OCI-LY1 (cell line): ENCODE data around the gene NCEH1.

Experiments used
- H2AFZ ChIP-seq: fragments of 200-600 bp; sonication (generic), shearing (Covaris generic); 2 replicates; pipeline ENCODE4 v1.6.0; 2014; ENCODE audit warnings: antibody characterized with exemption, mild to moderate bottlenecking, low read length
- H3F3A ChIP-seq: fragments of 200-600 bp; sonication (generic), shearing (Covaris generic); 2 replicates; pipeline ENCODE4 v1.6.0; 2014; ENCODE audit warnings: mild to moderate bottlenecking, antibody characterized with exemption, low read length, moderate library complexity; ENCODE audit not compliant: insufficient read depth
- H3K27ac ChIP-seq: fragments of 200-600 bp; sonication (generic); 2 replicates; pipeline ENCODE4 v1.5.1; 2014; ENCODE audit warnings: low read length, mixed run types, mild to moderate bottlenecking, low read depth; ENCODE audit not compliant: poor library complexity, severe bottlenecking
- H3K27me3 ChIP-seq: fragments of 200-600 bp; sonication (generic); 2 replicates; pipeline ENCODE4 v1.6.0; 2014; ENCODE audit warnings: antibody characterized with exemption, mild to moderate bottlenecking, low read length, moderate library complexity; ENCODE audit not compliant: insufficient read depth
- H3K36me3 ChIP-seq: fragments of 200-600 bp; sonication (generic); 2 replicates; pipeline ENCODE4 v1.6.1; 2014; ENCODE audit warnings: mild to moderate bottlenecking, antibody characterized with exemption, low read length, moderate library complexity, mixed read lengths; ENCODE audit not compliant: insufficient read depth
- H3K4me1 ChIP-seq: fragments of 200-600 bp; sonication (generic); 2 replicates; pipeline ENCODE4 v1.5.1; 2014; ENCODE audit warnings: mild to moderate bottlenecking, low read length, moderate library complexity; ENCODE audit not compliant: insufficient read depth, severe bottlenecking
- H3K4me2 ChIP-seq: fragments of 200-600 bp; sonication (generic), shearing (Covaris generic); 2 replicates; pipeline ENCODE4 v1.6.1; 2014; ENCODE audit warnings: low read length
- H3K4me3 ChIP-seq: fragments of 200-600 bp; sonication (generic); 2 replicates; pipeline ENCODE4 v1.5.1; 2014; ENCODE audit warnings: low read length, low read depth, mild to moderate bottlenecking, mixed read lengths; ENCODE audit not compliant: poor library complexity, severe bottlenecking
- H3K79me2 ChIP-seq: fragments of 200-600 bp; shearing (Covaris generic); 2 replicates; pipeline ENCODE4 v1.6.1; 2016; ENCODE audit warnings: mixed run types, low read length, mixed read lengths; ENCODE audit not compliant: insufficient read depth
- H3K9ac ChIP-seq: fragments of 200-600 bp; sonication (generic), shearing (Covaris generic); 2 replicates; pipeline ENCODE4 v1.6.1; 2014; ENCODE audit warnings: mild to moderate bottlenecking, low read length, mixed read lengths
- H3K9me2 ChIP-seq: fragments of 200-600 bp; sonication (generic), shearing (Covaris generic); 2 replicates; pipeline ENCODE4 v1.6.1; 2014; ENCODE audit warnings: low read depth, mild to moderate bottlenecking, low read length, mixed read lengths
- H3K9me3 ChIP-seq: fragments of 200-600 bp; shearing (Covaris generic); 2 replicates; pipeline ENCODE4 v1.6.1; 2014; ENCODE audit warnings: low read length, mixed read lengths
- H4K20me1 ChIP-seq: fragments of 200-600 bp; sonication (generic), shearing (Covaris generic); 2 replicates; pipeline ENCODE4 v1.6.0; 2016; ENCODE audit warnings: mild to moderate bottlenecking, low read length; ENCODE audit not compliant: insufficient read depth
- EZH2 ChIP-seq: fragments of 200-600 bp; sonication (generic), shearing (Covaris generic); IDR thresholded peaks from 2 replicates; pipeline ENCODE4 v1.8.0; 2017; ENCODE audit warnings: borderline replicate concordance, mixed run types, mild to moderate bottlenecking, antibody characterized with exemption, low read length, moderate library complexity, mixed read lengths
- TF ChIP-seq, protein P1 (sequence below): fragments of 200-600 bp; sonication (generic), shearing (Covaris generic); IDR thresholded peaks from 2 replicates; pipeline ENCODE4 v1.5.1; 2017; ENCODE audit warnings: mild to moderate bottlenecking, antibody characterized with exemption, low read length, moderate library complexity, mixed read lengths

Gene NCEH1

DNA sequence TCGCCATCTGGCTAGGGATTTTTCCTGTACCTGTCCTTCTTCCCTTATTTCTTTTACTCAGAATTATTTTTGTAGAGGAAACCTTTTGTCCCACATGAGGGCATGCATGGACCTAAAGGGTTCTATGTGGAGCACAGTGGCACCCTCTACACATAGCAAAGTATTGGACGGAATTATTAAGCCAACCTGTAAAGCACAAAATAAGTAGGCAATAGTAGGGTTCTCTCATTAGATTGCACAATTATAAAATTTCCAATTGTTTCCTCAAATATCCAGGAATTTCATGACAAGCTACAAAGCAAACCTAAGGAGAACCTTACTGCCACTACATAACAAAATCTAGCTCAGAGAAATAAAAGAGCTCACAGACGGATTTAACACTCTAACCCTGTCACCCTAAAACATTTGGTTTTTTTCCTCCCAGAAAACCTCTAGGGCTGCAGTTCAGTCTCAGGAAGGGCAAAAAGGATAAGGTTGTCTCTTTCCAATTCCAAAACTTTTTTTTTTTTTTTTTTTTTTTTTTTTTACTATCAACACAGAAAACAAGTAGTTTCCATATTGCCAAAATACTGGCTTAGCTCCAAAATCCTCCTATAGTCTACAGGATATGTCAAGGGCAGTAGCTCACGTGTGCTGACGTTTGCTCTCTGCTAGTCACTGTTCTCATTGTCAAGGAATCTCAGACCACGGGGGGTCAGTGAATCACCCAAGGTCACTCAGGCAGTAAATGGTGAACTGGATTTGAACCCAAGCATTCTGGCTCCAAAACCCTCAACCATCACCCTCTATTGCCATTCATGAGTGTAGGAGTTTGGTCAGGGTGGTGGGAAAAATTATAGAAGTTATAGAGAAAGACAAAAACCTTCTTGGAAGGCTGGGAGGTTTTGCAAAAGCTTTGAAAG lies 52.3 kb downstream of the NCEH1 start:
- Histone ChIP-seq H3K4me2 (no peak overlapping the region), H3K36me3 (no peaks in the 10 kb centered on the region), H3K9ac (no peak overlapping the region), H3F3A (no peaks in the 10 kb centered on the region), H3K4me1 (no peaks in the 10 kb centered on the region), H3K27me3 (no peaks in the 10 kb centered on the region), H3K9me3 (no peaks in the 10 kb centered on the region), H2AFZ (no peak overlapping the region), H3K79me2 (no peaks in the 10 kb centered on the region), H3K9me2 (no peaks in the 10 kb centered on the region), H3K27ac (no peak overlapping the region), H4K20me1 (no peaks in the 10 kb centered on the region), H3K4me3 (no peak overlapping the region)
- no peak for TF ChIP-seq EZH2
- TF ChIP-seq, protein P1, sequence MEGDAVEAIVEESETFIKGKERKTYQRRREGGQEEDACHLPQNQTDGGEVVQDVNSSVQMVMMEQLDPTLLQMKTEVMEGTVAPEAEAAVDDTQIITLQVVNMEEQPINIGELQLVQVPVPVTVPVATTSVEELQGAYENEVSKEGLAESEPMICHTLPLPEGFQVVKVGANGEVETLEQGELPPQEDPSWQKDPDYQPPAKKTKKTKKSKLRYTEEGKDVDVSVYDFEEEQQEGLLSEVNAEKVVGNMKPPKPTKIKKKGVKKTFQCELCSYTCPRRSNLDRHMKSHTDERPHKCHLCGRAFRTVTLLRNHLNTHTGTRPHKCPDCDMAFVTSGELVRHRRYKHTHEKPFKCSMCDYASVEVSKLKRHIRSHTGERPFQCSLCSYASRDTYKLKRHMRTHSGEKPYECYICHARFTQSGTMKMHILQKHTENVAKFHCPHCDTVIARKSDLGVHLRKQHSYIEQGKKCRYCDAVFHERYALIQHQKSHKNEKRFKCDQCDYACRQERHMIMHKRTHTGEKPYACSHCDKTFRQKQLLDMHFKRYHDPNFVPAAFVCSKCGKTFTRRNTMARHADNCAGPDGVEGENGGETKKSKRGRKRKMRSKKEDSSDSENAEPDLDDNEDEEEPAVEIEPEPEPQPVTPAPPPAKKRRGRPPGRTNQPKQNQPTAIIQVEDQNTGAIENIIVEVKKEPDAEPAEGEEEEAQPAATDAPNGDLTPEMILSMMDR: no peak

DNA sequence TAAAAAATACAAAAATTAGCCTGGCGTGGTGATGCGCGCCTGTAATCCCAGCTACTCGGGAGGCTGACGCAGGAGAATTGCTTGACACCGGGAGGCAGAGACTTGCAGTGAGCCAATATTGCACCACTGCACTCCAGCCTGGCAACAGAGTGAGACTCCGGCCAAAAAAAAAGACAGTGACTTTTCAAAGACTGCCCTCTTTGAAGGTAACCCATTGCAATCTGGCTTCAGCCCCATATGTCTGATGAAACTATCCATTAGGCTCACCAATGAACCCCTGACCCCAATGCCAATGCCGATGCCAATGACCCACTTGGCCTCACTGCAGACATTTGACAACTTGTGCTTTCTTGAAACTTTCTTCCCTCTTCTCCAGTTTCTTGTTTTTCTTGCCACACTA lies 54.3 kb downstream of the NCEH1 start:
- H3K9me3 ChIP-seq: no peaks in the 10 kb centered on the region
- H3K27ac ChIP-seq: no peak overlapping the region
- H3K36me3 ChIP-seq: no peaks in the 10 kb centered on the region
- TF ChIP-seq, protein P1: no peak
- TF ChIP-seq EZH2: no peak
- H3K4me2 ChIP-seq: no peak overlapping the region
- H4K20me1 ChIP-seq: no peaks in the 10 kb centered on the region
- H3K27me3 ChIP-seq: no peaks in the 10 kb centered on the region
- H2AFZ ChIP-seq: no peak overlapping the region
- H3K9me2 ChIP-seq: no peaks in the 10 kb centered on the region
- no peaks in the 10 kb centered on the region for H3K79me2 ChIP-seq
- no peak overlapping the region for H3K4me3 ChIP-seq
- no peak overlapping the region for H3K9ac ChIP-seq
- no peaks in the 10 kb centered on the region for H3K4me1 ChIP-seq
- no peaks in the 10 kb centered on the region for H3F3A ChIP-seq

DNA sequence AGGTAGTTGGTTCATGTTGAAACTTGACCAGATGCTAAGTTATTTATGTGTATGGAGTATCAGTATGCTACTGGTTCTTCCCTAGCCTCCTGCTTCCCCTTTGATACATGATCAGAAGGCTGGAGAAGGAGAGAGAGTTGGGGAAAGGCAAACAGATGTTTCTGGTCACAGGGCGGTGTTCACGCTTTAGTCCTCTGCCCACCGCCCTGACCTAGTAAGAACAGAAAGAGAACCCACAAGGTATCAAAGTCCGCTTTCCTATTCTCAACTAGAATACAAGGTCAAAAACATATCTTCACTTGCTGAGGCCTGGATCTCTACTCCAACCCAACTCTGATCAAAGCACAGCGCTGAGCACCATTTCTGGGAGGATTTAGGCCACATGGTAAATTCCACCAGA lies 55.5 kb downstream of the NCEH1 start:
- no peak overlapping the region for H3K27ac ChIP-seq
- H3K4me3 ChIP-seq: no peak overlapping the region
- no peaks in the 10 kb centered on the region for H3K36me3 ChIP-seq
- no peaks in the 10 kb centered on the region for H3K79me2 ChIP-seq
- no peaks in the 10 kb centered on the region for H3K27me3 ChIP-seq
- H3K4me2 ChIP-seq: no peak overlapping the region
- H2AFZ ChIP-seq: no peak overlapping the region
- H3K4me1 ChIP-seq: no peaks in the 10 kb centered on the region
- H3K9me2 ChIP-seq: no peaks in the 10 kb centered on the region
- no peaks in the 10 kb centered on the region for H4K20me1 ChIP-seq
- H3K9ac ChIP-seq: no peak overlapping the region
- no peaks in the 10 kb centered on the region for H3K9me3 ChIP-seq
- TF ChIP-seq EZH2: no peak
- TF ChIP-seq, protein P1: no peak
- no peaks in the 10 kb centered on the region for H3F3A ChIP-seq
